HT1080 (cell line): ENCODE results near the gene FSTL4. TPM values are rescaled to one million over a fixed set of nuclear protein-coding genes. Genes with fewer than 3 reads are reported as not detected.

ENCODE experiments used
- DNase-seq: peaks from one replicate; pipeline ENCODE4 v3.0.0-alpha.2; 2015; ENCODE audit warnings: low read depth
- total RNA-seq: library from RNA; depleted of rRNA; stranded (reverse); fragments of >200 nt; shearing (Covaris generic); gene quantifications from 2 replicates; pipeline ENCODE4 v1.2.3, GENCODE V29; 2014

The FSTL4 gene
- total RNA-seq, 1 experiment from 2014 or later = 0.47 TPM

GRCh38 chr5:133520062-133520461 lies 92.3 kb downstream of the FSTL4 start:
- no peak for DNase-seq

DNA sequence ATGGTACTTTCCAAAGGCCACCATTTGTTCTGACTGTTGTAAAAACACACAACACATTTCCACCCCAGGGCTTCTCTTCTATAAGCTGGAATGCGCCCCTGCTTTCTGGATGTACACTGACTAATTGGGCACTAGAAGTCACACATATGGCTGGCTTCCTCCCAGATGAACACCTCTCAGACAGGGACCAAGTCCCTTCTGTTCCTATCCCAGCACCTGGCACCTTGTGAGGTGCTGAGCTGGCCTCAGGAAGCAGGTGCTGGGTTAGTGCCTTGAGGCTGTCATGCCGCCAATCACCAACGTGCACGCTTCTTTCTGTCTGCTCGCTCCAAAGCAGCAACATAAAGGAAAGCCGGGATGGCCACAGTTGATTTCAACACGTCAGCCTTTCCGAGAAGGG lies 93.2 kb downstream of the FSTL4 start:
- DNase-seq = no peak

DNA sequence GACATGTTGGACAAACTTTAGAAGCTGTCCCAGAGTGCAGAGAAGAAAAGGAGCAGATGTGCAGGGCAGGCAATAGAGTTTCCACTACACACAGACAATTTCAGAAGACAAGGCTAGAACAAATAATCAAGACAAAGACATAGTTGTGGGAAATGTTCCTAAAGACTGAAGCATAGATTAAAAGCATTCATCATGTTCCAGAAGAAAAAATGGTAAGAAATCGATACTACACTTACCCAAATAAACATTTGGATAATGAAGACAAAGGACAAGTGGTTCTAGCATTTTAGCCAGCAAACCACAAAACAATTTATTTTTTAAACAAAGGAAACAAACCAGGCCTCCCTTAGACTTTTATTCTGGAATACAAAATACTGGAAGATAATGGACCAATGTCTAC lies 97.9 kb downstream of the FSTL4 start:
- DNase-seq = no peak

DNA sequence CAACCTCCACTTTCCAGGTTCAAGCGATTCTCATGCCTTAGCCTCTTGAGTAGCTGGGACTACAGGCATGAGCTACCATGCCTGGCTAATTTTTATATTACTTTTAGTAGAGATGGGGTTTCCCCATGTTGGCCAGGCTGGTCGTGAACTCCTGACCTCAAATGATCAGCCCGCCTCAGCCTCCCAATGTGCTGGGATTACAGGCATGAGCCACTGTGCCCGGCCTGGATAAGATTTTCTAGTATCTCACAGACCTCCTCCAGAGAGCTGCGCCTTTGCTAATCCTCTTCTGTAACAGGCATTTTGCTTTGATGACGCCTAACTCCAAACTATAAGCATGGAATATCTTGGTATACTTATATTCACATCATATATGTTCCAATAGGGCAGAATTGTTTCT lies 99.4 kb downstream of the FSTL4 start:
- DNase-seq = no peak

DNA sequence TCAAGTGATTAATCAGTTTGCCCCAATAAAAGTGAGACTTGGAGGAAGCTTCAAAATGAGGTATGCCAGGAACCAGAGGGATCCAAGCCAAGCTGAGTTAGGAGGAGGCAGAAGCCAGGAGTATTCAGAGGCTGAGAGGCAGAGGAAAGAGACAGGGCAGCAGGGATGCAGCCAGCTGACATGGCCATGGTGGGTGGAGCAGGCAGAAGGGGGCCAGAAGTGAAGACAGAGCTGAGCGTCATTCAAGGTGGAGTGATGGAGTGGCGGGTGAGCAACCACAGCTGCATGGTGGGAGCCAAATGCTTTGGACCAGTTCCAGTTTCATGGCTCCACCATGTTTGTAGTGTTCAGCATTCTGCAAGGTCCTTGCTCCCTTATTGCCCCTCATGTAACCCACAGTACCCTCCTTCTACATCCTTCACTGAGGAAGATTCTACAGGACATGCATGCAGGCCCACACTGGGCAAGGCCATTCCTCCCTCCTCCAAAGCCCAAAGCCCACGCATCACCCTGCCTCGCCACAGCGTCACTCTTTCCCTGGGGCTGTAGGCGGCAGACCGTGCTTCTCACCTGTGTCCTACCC lies 100.6 kb downstream of the FSTL4 start:
- no peak for DNase-seq

DNA sequence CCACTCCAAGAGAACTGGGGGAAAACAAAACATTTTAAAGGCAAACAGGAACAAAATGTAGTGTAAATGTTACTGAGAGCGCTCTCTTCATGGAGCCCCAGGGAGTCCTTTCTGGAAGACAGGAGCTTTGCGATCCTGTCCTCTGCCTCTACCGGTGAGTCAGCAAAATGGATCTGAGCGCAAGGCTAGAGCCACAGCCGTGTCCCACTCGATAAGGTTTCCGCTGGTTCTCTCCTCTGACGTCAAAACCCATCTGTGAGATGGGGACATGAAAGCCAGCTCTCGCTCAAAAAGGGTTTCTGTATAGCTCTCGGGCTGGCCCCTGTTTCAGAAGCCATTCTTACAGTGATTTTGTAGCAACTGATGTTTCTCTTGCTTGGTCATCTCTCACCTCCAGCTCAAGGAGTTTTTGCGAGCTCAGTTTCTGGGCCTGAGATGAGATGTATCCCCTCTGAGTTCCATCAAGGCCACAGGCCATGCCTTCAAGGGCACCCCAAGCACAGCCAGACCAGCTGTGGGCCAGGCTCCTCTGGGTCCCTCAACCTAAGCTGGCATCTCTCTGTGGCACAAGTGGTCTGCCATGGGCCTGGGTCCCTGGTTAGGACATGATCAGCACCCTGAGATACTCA lies 101.6 kb downstream of the FSTL4 start:
- no peak for DNase-seq

DNA sequence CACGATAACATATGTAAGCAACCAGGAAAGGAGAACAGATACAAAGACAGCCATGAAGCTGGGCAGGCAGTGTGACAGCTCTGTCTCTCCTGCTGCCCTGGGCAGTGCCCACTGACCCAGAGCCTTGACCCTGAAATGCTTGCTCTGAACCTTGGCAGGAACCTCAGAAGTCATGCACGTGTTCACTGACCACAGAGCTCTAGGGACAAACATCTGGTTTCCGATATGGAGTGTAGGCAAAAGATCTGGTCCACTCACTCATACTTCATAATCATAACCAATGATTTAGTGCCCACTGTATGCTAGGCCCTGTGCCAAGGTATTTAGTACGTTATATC lies 102.6 kb downstream of the FSTL4 start:
- DNase-seq = no peak

DNA sequence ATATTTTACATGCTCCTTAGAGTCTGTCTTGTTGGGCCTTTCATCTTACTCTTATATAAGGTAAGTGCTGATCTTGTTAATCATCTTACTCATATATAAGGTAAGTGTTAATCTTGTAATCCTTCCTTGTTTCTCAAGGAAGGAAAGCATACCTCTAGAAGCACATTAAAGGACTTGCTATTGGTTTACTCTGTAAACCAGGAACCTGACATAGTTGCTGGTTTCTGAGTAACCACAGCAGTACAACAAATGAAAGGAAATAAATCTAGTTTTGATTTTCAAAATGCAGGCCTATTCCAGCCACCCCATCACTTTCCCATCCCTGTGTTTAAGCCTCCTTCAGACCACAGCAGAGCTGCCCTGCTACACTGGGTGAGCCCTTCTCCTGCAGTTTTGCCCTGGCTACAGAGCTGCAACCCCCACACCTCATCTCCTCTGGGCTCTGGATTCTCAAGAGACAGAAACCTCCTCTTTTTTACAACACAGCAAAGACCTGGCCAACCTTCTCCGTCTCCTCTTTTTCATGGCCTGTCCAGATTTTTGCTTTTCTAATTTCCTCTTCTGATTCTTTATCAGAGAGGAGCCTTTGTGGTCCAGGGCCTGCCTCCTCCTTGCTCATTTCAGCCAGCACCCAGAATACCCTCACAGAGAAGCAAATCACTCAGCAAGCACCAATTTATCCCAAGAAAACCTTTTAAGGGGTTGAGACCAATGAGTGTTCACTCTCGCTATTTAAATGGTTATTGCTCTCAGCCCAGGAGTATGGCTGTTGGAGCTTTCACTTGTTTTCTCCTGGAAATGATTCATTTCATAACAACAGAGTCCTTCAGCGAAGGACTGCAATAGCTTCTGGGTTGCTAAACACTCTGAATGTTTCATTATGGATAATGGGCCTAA lies 103.2 kb downstream of the FSTL4 start:
- DNase-seq = no peak

- no peak for DNase-seq
Observed at GRCh38 chr5:133508331-133508730, 104.0 kb downstream of the FSTL4 start.

- DNase-seq = no peak
Observed at GRCh38 chr5:133506181-133506580, 106.2 kb downstream of the FSTL4 start.

DNA sequence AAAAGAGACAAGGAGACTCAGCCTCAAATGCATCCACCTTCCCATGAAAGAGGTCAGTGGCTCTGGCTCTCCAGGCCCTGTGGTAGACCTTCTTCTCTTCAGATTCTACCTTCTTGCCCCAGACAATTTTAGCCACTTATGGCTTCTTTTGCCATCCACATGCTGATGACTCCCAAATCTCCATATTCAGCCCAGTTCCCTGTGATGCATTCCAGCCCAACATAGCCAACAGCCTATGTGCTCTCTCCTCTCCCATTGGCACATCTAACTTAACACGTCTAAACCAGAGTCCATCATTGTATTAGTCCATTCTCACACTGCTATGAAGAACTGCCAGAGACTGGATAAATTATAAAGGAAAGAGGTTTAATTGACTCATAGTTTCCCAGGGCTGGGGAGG lies 108.8 kb downstream of the FSTL4 start:
- no peak for DNase-seq

DNA sequence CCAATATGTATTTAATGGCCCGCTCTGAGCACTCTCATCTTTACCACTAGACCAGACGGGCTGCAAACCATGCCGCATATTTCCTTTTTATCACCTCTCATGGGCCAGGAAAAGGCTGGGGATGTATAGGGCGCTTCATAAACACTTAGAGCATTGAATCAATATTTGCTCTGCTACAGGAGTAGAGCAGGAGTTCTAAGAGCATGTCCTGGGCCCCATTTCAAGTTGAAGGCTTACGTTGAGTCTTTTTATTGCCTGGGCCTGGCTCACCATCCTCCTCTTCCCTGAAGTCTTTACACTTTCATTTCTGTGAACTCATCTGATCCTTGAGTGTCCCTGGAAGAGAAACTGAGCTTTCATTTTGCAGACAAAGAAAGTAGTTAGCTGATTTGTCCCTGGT lies 112.4 kb downstream of the FSTL4 start:
- DNase-seq = no peak

GRCh38 chr5:133497608-133498348 lies 114.6 kb downstream of the FSTL4 start:
- no peak for DNase-seq

GRCh38 chr5:133496631-133497030 lies 115.7 kb downstream of the FSTL4 start:
- no peak for DNase-seq

- no peak for DNase-seq
Observed at GRCh38 chr5:133494923-133495246, 117.5 kb downstream of the FSTL4 start.

- DNase-seq = no peak
Observed at GRCh38 chr5:133494232-133494922, 118.0 kb downstream of the FSTL4 start.

DNA sequence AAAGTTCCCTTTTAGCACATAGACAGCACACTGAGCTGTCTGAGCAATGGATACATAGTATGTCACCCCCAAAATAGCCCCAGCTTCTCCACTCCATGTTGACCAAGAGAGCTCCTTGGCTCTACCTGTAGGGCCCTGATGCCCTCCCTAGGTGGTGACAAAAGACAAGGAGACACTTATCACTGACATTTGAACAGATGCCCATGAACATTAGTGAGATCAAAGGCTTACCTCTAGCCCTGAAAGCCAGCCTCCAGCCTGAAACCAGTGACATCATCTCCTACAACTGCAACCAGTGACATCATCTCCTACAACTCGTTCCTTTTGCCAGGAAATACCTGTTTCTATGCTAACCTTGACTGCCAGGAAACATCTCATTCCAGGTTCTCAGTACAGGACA lies 122.7 kb downstream of the FSTL4 start:
- DNase-seq = peak; percentile 7

DNA sequence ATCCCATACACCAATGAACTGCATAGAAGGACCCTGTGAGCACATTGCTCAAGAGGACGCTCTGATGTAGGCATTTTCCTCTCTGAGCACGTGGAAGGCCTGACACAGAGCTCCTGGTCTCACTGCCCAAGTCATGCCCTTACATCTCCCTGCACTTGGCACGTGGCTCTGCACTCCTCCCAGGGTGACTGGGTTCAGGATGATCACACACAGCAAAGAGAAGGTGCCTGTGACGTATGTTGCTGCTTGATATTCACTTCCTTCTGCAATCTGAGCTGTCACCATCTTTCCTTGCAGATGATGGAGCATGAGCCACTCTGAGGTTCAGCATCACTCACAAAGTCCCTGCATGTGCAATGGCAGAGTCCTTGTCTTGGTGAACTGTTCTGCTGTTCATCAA lies 125.2 kb downstream of the FSTL4 start:
- peak; percentile 8 for DNase-seq

- DNase-seq = no peak
Observed at GRCh38 chr5:133485468-133485867, 126.9 kb downstream of the FSTL4 start.

- no peak for DNase-seq
Observed at GRCh38 chr5:133483406-133484090, 128.8 kb downstream of the FSTL4 start.

DNA sequence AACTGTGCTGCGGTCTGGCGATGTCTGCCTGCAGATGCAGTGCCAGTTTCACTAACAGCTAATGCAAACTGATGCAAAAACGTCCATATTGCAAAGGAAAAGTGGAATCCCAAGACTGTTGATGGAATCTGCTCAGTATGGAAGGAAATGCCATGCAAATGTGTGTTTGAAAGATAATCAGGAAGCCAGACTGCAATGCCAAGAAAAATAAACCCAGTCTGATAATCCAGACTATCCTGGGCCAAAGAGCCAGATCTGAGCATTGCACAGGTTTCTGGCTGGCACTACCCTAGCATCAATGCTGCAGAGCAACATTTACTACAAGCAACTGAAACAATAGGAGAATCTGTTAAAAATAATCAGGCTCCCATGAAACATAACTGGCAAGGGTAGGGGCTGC lies 130.3 kb downstream of the FSTL4 start:
- no peak for DNase-seq
